GM19099 (cell line): ENCODE results near the gene ADAMTS14.

Experiments
- POLR2A ChIP-seq: IDR thresholded peaks from 3 replicates; pipeline ENCODE4 v1.6.1; 2011; ENCODE audit warnings: low read depth; ENCODE audit not compliant: insufficient read length; ENCODE audit errors: extremely low read depth

Gene ADAMTS14

DNA sequence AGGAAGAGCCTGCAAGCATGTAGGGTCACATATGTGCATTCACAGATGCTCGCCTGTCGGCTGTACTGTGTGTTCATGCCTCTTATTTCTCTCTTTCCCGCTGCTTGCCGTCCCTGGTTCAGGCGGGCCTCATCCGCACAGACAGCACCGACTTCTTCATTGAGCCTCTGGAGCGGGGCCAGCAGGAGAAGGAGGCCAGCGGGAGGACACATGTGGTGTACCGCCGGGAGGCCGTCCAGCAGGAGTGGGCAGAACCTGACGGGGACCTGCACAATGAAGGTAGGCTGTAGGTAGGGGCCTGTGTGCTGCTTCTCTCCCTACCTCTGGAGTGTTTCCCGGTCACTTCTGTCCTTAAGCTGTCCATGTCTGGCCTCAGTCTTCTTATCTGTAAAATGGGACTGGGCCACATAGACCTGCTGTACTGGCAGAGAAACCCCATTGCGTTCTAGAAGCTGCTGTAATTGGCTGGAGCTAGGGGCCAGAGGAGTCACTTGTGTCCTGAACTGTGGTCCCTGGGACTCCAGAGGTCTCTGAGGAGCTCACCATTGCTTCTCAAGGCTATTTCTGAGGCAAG, 30.0 kb downstream of the ADAMTS14 start:
- no peak for TF ChIP-seq POLR2A

DNA sequence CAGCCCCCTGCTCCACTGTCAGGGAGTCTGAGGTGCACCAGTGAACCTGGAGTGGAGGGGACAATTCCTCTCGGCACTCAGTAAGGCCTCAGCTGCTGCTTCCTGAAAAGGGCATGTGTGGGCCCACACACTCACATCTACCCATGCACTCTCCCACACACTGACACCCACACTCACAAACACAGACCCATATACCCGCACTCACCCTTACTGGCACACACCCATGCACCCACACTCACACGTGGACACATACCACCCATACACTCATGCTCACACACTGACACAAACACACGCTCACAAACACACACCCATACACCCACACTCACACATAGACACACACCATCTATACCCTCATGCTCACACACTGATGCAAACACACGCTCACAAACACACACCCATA, 31.9 kb downstream of the ADAMTS14 start:
- TF ChIP-seq POLR2A, result no peak

DNA sequence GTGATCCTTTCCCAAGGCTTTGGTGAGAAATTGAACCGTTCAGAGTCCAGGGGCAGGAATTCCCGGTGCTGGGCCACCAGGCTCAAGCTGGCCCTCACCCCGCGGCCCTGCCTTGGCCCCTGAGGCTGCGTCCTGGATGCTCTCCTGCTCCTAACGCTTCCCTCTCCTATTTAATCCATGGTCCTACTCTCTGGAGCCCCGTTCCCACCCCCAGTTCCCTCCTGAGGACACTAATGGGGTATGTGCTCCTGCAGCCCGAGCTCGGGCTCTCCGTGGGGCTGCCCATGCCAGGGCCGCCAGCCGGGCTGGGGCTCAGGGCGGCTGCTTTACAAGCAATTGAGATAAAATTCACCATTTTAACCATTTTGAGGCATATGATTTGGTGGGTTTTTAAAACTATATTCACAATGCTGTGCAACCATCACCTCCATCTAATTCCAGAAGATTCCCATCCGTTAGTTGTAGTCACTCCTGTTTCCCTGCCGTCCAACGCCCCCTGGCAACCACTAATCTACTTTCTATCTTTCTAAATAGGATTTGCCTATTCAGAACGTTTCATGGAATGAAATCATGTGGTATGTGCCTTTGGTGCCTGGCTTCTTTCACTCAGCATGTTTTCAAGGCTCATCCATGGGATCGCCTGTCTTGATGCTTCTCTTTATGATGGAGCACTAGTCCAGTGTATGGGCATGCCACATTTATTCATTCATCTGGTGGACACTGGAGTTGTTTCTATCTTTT, 33.0 kb downstream of the ADAMTS14 start:
- TF ChIP-seq POLR2A, result no peak

DNA sequence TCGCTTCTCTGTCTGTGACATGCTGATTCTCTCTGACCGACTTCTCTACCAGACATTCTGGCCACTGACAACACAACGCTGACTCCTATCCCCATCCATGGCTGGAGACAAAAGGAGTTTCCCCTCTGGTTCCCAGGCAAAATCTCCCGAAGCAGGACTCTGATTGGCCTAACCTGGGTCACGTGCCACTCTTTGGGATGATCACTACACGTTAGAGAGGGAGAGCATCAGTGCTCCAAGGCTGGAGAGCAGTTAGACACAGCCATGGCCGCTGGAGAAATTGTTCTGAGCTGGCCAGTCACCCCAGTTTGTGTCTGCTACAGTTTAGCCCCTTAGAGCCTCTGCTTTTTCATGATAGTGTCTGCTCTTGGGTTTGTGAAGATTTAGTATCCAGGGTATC, 38.9 kb downstream of the ADAMTS14 start:
- TF ChIP-seq POLR2A, result no peak

DNA sequence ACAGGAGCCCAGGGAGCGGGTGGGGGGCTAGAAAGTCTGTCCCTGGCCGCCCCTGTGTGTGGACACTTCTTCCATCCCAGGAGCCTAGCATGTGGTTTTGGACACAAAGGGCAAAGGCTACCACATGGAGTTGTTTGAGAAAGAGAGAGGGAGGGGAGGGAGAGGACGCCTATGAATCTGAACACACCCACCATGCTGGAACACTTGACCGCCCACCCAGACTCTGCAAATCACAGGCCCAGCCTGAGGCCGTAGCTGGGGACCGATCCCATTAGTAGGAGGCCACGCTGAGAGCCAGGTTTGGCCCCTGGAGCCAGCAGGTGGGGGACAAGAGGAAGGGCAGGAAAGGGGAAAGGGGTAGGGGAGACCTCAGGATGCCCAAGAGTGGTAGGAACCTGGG, 39.6 kb downstream of the ADAMTS14 start:
- TF ChIP-seq POLR2A, result no peak

DNA sequence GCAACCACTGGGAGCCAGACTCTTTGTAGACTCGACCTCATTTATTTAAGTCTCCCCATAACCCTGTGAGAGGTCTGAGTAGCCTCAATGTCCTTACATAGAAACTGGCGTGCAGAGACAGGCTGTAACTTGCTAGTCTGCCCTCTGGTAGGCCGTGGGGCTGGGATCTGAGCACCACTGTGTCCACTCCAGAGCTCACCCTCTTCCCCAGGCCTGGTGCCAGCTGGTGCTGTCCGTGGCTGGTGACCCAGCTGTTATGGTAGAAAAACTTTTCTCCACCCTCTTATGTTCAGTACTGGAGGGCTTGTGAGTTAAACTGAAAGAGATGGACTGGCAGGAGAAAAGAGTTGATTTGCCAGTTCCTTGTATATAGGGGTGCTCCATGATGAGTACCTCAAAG, 41.9 kb downstream of the ADAMTS14 start:
- TF ChIP-seq POLR2A, result no peak

DNA sequence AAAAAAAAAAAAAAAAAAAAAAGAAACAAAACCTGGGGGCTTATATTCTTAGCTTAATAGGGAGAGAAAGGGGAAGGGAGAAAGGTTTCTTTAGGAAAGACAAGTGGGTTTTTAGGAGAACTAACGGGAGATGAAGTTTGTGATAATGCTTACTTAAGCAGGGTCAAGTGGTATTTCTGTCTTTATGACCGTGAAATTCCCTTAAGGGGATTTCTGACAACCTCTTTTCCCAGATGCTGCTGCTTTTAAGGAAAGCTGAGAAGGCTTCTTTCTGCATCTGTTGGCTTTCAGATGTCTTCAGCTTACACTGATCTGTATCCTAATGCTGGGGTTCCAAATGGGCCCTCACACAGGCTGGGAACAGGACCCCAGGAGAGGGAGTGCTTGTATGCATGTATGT, 42.6 kb downstream of the ADAMTS14 start:
- TF ChIP-seq POLR2A, result no peak

DNA sequence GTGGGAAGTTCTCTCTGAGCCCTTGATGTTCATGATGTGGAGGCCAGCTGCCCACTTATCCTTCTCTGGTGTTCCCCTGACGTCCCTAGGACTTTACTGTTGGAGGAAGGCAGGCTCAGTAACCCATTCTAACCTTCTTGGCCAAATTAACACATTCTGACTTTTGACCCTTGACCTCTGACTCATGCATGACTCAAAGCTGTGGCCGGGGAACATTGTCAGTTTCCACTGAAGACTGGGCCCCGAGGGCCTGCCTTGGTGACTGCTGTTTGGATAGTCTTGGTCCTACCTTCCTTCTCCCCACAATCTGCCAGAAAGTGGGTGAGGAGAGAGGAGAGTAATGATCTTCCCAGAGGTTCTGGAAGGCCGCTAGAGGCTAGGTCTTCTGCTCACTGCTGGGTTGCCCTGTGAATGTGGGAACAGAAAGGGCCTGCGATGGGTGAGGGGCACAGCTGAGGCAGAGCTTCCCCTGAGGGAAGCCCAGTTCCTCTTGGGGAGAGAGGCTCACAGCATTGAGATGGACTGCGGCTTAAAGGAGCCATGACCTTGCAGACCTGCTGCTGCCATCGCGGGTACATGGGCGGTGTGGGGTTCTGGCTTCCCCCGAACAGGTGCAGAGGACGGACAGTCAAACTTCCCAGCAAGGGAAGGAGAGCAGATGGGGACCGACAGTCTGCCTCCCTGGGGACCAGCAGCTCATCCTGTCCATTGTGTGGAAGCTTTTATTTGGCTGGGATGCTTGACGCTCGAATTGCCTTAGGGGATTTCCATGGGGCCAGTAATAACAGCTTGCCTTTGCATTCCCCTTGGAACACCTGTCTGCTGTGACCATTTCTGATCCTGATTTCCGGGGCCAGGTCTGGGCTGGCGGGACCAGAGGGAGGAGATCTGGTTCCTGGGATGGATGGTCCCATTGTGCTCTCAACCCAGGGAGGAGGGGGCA, 43.8 kb downstream of the ADAMTS14 start:
- TF ChIP-seq POLR2A, result no peak

DNA sequence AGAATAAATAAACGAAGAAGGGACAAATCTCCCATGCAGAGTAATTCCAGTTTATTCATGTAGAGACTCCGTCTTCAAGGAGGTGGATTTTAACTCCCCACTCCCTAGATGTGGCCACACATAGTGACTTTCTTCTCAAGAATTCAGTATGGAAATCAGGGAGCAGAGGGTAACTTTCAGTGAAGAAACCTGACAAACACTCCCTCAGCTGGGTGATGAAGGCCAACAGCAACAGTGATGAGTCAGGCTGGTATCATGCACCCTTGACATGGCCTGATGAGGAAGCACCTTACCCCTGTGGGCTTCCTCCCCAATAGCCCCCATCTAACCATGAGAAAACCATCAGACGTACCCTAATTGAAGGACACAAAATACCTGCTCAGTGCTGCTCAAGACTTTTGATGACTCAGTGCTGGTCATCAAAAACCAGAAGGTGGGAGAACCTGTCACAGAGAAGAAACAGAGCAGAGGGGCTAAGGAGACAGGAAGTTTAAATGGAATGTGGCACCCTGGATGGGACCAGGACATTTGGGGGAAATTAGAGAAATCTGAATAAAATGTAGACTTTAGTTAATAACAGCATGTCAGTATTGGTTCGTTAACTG, 50.6 kb downstream of the ADAMTS14 start:
- TF ChIP-seq POLR2A, result no peak

DNA sequence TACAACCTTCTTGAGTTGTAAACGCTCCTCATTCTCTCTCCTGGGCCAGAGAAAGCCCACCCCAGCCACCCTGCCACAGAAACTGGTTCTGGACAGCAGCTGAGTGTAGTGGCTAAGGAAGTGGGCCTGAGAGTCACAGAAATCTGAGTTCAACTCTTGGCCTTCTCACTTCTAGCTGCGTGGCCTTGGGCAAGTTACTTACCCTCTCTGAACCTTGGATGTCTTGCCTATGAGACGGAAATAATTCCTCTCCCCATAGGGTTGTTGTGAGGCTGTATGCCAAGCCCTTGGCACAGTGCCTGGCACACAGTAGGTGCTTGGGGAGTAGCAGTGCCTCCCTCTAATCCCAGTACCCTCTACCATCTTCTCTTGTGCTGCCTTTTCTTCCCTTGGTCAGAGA, 51.5 kb downstream of the ADAMTS14 start:
- no peak for TF ChIP-seq POLR2A

DNA sequence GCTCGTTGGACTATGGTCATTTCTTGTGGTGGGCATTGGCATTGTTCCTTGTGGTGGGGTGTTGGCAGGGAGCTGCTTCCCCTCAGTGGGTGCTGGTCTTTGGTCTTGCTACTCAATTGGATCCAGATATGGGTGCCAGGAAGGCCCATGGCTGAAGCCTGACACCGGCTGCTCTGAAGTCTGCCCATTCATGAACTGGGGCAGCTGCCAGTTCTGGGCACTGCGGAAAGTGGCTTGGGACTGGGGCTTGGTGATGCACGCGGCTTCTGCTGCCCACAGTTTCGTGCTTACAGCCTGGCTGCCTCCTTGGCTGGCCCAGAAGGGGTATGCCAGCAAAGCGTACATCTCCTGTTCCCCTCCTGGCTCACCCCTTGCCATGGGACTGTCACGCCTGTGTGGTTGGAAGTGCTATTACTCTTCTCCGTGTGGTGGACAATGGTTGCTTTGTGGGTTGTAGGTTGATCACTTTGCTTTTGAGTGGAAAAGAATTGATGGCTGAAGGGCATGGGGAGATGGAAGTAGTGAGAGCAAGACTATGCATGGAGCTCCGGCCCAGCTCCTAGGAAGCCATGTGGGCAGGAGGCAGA, 54.7 kb downstream of the ADAMTS14 start:
- TF ChIP-seq POLR2A, result no peak

DNA sequence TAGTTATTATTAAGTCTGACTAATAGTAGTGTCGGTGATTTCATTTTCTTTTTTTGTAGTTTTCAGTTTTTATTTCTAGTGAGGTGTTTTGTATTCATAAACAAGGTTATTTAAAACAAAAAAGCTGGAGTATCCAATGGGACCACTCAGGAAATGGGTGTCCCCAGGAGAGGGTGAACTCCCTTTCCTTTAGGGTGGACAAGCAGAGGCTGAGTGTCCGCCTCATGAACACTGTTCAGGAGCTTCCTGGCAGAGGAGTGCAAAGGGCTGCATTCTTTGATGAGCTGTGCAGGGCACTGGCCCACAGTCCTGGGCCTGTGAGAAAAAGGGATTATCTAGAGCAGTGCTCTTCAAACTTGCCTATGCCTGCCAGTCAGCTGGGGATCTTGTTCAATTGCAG, 56.0 kb downstream of the ADAMTS14 start:
- TF ChIP-seq POLR2A, result no peak

DNA sequence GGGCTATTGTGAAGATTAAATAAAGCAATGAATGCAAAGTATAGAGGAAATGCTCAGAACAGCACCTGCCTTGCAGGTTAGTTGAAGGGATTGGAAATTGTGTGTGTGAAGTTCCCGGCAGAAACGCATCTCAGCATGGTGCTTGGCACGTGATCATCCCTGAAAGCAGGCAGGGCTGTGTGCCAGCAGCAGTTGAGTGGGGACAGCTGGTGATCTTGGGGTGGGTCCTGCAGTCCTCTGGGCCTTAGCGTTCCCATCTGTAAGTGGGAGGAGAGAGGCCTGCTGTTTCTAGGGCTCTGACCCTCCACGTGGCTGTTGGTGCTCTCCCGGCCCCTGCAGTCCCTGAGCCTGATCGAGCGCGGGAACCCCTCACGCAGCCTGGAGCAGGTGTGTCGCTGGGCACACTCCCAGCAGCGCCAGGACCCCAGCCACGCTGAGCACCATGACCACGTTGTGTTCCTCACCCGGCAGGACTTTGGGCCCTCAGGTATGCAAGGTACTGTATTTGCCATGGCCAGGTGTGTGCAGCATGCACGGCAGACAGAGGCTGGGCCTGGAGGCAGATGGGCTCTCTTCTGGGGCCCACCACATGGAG, 57.6 kb downstream of the ADAMTS14 start:
- no peak for TF ChIP-seq POLR2A

DNA sequence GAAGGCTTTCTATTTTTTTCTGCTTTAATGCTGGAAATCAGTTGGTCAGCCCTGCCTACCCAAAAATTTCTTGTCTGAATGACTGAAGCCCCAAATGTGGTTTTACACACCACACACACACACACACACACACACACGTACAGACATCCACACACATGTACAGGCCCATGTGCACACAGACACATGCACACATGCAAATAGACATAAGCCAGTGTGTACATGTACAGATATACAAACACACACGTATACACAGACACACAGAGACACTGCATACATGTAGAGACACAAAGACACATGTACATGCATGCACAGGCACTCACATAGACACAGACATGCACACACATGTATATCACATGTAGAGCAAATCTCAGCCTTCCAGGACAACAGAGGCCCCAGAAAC, 58.6 kb downstream of the ADAMTS14 start:
- no peak for TF ChIP-seq POLR2A

DNA sequence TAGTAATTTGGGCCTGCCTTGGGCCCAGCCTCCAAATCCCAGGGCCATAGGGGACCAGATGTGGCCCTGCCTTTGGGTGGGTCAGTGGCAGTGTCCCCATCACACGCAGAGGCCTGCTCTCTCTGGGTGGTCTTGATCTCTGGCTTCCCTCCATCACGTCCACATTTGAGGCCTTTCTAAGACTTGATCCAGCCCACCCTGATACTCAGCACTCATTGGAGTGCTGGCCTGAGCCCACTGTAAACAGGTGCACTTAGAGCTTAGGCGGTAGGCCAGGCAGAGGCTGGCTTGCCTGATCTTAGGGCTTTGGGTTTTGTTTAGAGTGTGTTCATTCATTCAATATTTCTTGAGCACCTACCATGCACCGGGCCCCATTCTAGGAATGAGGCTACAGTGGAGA, 60.3 kb downstream of the ADAMTS14 start:
- no peak for TF ChIP-seq POLR2A

DNA sequence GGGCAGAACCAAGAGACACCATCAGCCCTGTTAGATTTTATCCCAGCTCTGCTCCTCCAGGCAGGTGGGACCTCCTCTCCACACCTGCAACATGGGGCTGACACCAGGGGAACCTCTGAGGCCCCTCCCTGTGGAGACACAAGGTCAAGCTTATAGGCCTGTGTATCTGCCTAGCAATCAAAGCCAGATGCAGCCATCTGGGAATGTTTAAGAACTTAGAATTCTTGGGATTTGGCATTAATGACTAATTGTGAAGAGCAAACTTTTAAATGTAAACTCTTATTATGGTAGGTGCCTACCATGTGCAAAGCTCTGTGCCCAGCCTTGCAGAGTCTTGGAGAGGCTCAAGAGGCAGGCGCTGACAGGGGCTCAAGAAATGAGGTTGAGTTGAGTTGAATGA, 60.7 kb downstream of the ADAMTS14 start:
- no peak for TF ChIP-seq POLR2A
